Activated T-cell treated with anti-CD3 and anti-CD28 coated beads for 48 hours (primary cell): ENCODE measurements around the gene DHRS13.

Experiments used
- DNase-seq: peaks from one replicate; pipeline ENCODE4 v3.0.0-alpha.2; 2020; ENCODE audit warnings: low read depth

The DHRS13 gene

GRCh38 chr17:28858801-28859355 lies 44.0 kb downstream of the DHRS13 start:
- DNase-seq, result no peak

- no peak for DNase-seq
These were observed 44.7 kb downstream of the DHRS13 start for GRCh38 chr17:28857905-28858800.

- DNase-seq, result no peak
These were observed 46.8 kb downstream of the DHRS13 start for GRCh38 chr17:28856028-28856574.

- no peak for DNase-seq
These were observed 47.6 kb downstream of the DHRS13 start for GRCh38 chr17:28855336-28855679.

GRCh38 chr17:28854457-28855335 lies 48.2 kb downstream of the DHRS13 start, which contains the start of gene ERAL1:
TSS of gene ERAL1 (plus strand) at chr17:28855016. CDS start at chr17:28855035, 19 bp downstream.
- peak; percentile 78 for DNase-seq

GRCh38 chr17:28853295-28853694 lies 49.6 kb downstream of the DHRS13 start:
- no peak for DNase-seq

- DNase-seq, result no peak
These were observed 53.6 kb downstream of the DHRS13 start for GRCh38 chr17:28849281-28849680.

- peak; percentile 53 for DNase-seq
These were observed 54.2 kb downstream of the DHRS13 start for GRCh38 chr17:28848667-28849066.
